GM21515 (cell line): Measurements from ENCODE around the gene SRRM2.

Source experiments
- ATAC-seq: cut with Tn5 transposase; IDR thresholded peaks from one replicate; pipeline ENCODE4 v1.9.1; 2021; ENCODE audit not compliant: unreplicated experiment

Gene SRRM2

GRCh38 chr16:2791174-2791573, 38.7 kb downstream of the SRRM2 start:
- no peak for ATAC-seq

- ATAC-seq = no peak
These were observed 40.5 kb downstream of the SRRM2 start for GRCh38 chr16:2792940-2793339.

- no peak for ATAC-seq
These were observed 43.1 kb downstream of the SRRM2 start for GRCh38 chr16:2795395-2796143.

GRCh38 chr16:2798723-2799204, 46.3 kb downstream of the SRRM2 start:
- ATAC-seq = no peak

- no peak for ATAC-seq
These were observed 46.9 kb downstream of the SRRM2 start for GRCh38 chr16:2799205-2799858.

- ATAC-seq = no peak
These were observed 47.4 kb downstream of the SRRM2 start for GRCh38 chr16:2799859-2800226.

- ATAC-seq = no peak
These were observed 51.2 kb downstream of the SRRM2 start for GRCh38 chr16:2803545-2804195.

- no peak for ATAC-seq
These were observed 52.3 kb downstream of the SRRM2 start for GRCh38 chr16:2804728-2805127.

- ATAC-seq = no peak
These were observed 53.8 kb downstream of the SRRM2 start for GRCh38 chr16:2806286-2806685.

- no peak for ATAC-seq
These were observed 55.7 kb downstream of the SRRM2 start for GRCh38 chr16:2808181-2808580.

- ATAC-seq = no peak
These were observed 56.8 kb downstream of the SRRM2 start for GRCh38 chr16:2809149-2809760.

GRCh38 chr16:2810651-2811050, 58.2 kb downstream of the SRRM2 start:
- no peak for ATAC-seq

GRCh38 chr16:2811703-2812471, 59.4 kb downstream of the SRRM2 start:
- no peak for ATAC-seq

GRCh38 chr16:2813771-2814221, 61.4 kb downstream of the SRRM2 start:
- no peak for ATAC-seq

- no peak for ATAC-seq
These were observed 62.3 kb downstream of the SRRM2 start for GRCh38 chr16:2814551-2815298.

- ATAC-seq = no peak
These were observed 62.9 kb downstream of the SRRM2 start for GRCh38 chr16:2815299-2815771.

- no peak for ATAC-seq
These were observed 64.4 kb downstream of the SRRM2 start, which contains the start of gene PRSS21 for GRCh38 chr16:2816751-2817339. TSS of gene PRSS21 (plus strand) at chr16:2817237. CDS start at chr16:2817269, 32 bp downstream.

- no peak for ATAC-seq
These were observed 65.2 kb downstream of the SRRM2 start for GRCh38 chr16:2817340-2818271.
